ELF-1 (cell line): ENCODE measurements around the gene CORO1A.
"Not testable (repeated sequence)": the region's sequence is repeated elsewhere in the genome, so short reads cannot be mapped to it uniquely, and the experiment has no call there.

Experiments
- DNase-seq: peaks from one replicate; pipeline ENCODE4 v3.0.0-alpha.2; 2016; ENCODE audit warnings: low read depth, low spot score

The CORO1A gene

GRCh38 chr16:30199608-30200343, 16.4 kb downstream of the CORO1A start:
- DNase-seq, result not testable (repeated sequence)

GRCh38 chr16:30205541-30206236, 22.3 kb downstream of the CORO1A start:
- DNase-seq, result not testable (repeated sequence)

- DNase-seq, result not testable (repeated sequence)
Measured at GRCh38 chr16:30206252-30206651, 22.9 kb downstream of the CORO1A start.

- not testable (repeated sequence) for DNase-seq
Measured at GRCh38 chr16:30207063-30207704, 23.8 kb downstream of the CORO1A start.

GRCh38 chr16:30209032-30209431, 25.6 kb downstream of the CORO1A start:
- not testable (repeated sequence) for DNase-seq

- DNase-seq, result not testable (repeated sequence)
Measured at GRCh38 chr16:30211414-30211813, 28.0 kb downstream of the CORO1A start.

- DNase-seq, result not testable (repeated sequence)
Measured at GRCh38 chr16:30217082-30217481, 33.7 kb downstream of the CORO1A start.
